GM23338 (cell line): Measurements from ENCODE around the gene RFK.

ENCODE experiments used
- CREB1 ChIP-seq: fragments of 250-450 bp; sonication (Bioruptor Pico); IDR thresholded peaks from 2 replicates; pipeline ENCODE4 v1.5.0; 2020; ENCODE audit warnings: low read depth, mild to moderate bottlenecking, moderate library complexity
- EZH2 ChIP-seq: fragments of 200-600 bp; sonication (generic); IDR thresholded peaks from one replicate; pipeline ENCODE4 v1.8.0; 2017; ENCODE audit warnings: antibody characterized with exemption, mild to moderate bottlenecking, low read depth; ENCODE audit not compliant: unreplicated experiment
- EZH2phosphoT487 ChIP-seq: fragments of 200-600 bp; sonication (generic); IDR thresholded peaks from one replicate; pipeline ENCODE4 v1.8.1; 2018; ENCODE audit warnings: antibody characterized with exemption; ENCODE audit not compliant: unreplicated experiment
- JUNB ChIP-seq: IDR thresholded peaks from one replicate; pipeline ENCODE4 v1.6.1; 2016; ENCODE audit warnings: antibody characterized with exemption; ENCODE audit not compliant: unreplicated experiment
- NANOG ChIP-seq: IDR thresholded peaks from 2 replicates; pipeline ENCODE4 v1.6.1; 2016; ENCODE audit warnings: antibody characterized with exemption, borderline replicate concordance
- POLR2AphosphoS5 ChIP-seq: IDR thresholded peaks from 2 replicates; pipeline ENCODE4 v1.6.1; 2016; ENCODE audit warnings: antibody characterized with exemption, low read depth
- STAT1 ChIP-seq: IDR thresholded peaks from one replicate; pipeline ENCODE4 v1.6.1; 2016; ENCODE audit warnings: antibody characterized with exemption; ENCODE audit not compliant: unreplicated experiment
- ZNF331 ChIP-seq: fragments of 250-450 bp; sonication (Bioruptor Pico); IDR thresholded peaks from 2 replicates; pipeline ENCODE4 v1.5.0; 2020; ENCODE audit warnings: low read depth, mild to moderate bottlenecking, moderate library complexity
- TF ChIP-seq, protein P1 (sequence below), 2 experiments: fragments of 200-600 bp in 1 of 2; sonication (generic) in 1 of 2; conservative IDR thresholded peaks; 2 replicates each; pipeline versions ENCODE4 v1.5.1 to v1.6.1; 2016 to 2017; ENCODE audit warnings: antibody characterized with exemption in 2 of 2, low read depth in 2 of 2, mild to moderate bottlenecking in 2 of 2, moderate library complexity in 1 of 2
- TF ChIP-seq, protein P2 (sequence below): IDR thresholded peaks from one replicate; pipeline ENCODE4 v1.6.1; 2018; ENCODE audit warnings: antibody characterized with exemption; ENCODE audit not compliant: unreplicated experiment
- TF ChIP-seq, protein P3 (sequence below): IDR thresholded peaks from 2 replicates; pipeline ENCODE4 v1.6.1; 2016; ENCODE audit warnings: antibody characterized with exemption

DNA sequence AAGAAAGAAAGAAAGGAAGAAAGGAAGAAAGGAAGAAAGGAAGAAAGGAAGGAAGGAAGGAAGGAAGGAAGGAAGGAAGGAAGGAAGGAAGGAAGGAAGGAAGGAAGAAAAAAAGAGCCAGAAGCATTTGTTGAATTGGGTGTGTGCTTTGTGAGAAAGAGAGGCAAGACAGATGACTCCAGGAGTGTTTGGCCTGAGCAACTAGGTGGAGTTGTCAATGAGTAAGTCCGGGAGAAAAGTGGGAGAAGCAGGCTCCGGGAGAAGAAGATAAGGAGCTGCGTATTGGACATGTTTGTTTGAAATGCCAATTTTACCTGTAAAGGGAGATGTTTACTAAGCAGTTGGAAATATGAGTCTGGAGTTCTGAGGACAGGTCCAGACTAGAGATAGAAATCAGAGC lies 49.7 kb upstream of the RFK start:
- TF ChIP-seq EZH2phosphoT487: no peak
- TF ChIP-seq, protein P1, sequence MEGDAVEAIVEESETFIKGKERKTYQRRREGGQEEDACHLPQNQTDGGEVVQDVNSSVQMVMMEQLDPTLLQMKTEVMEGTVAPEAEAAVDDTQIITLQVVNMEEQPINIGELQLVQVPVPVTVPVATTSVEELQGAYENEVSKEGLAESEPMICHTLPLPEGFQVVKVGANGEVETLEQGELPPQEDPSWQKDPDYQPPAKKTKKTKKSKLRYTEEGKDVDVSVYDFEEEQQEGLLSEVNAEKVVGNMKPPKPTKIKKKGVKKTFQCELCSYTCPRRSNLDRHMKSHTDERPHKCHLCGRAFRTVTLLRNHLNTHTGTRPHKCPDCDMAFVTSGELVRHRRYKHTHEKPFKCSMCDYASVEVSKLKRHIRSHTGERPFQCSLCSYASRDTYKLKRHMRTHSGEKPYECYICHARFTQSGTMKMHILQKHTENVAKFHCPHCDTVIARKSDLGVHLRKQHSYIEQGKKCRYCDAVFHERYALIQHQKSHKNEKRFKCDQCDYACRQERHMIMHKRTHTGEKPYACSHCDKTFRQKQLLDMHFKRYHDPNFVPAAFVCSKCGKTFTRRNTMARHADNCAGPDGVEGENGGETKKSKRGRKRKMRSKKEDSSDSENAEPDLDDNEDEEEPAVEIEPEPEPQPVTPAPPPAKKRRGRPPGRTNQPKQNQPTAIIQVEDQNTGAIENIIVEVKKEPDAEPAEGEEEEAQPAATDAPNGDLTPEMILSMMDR (conservative IDR thresholded peaks at IDR 0.05; ENCODE audit: low read depth in 2 of 2): no peak
- no peak for TF ChIP-seq POLR2AphosphoS5
- TF ChIP-seq, protein P2, sequence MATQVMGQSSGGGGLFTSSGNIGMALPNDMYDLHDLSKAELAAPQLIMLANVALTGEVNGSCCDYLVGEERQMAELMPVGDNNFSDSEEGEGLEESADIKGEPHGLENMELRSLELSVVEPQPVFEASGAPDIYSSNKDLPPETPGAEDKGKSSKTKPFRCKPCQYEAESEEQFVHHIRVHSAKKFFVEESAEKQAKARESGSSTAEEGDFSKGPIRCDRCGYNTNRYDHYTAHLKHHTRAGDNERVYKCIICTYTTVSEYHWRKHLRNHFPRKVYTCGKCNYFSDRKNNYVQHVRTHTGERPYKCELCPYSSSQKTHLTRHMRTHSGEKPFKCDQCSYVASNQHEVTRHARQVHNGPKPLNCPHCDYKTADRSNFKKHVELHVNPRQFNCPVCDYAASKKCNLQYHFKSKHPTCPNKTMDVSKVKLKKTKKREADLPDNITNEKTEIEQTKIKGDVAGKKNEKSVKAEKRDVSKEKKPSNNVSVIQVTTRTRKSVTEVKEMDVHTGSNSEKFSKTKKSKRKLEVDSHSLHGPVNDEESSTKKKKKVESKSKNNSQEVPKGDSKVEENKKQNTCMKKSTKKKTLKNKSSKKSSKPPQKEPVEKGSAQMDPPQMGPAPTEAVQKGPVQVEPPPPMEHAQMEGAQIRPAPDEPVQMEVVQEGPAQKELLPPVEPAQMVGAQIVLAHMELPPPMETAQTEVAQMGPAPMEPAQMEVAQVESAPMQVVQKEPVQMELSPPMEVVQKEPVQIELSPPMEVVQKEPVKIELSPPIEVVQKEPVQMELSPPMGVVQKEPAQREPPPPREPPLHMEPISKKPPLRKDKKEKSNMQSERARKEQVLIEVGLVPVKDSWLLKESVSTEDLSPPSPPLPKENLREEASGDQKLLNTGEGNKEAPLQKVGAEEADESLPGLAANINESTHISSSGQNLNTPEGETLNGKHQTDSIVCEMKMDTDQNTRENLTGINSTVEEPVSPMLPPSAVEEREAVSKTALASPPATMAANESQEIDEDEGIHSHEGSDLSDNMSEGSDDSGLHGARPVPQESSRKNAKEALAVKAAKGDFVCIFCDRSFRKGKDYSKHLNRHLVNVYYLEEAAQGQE: no peak
- no peak for TF ChIP-seq EZH2
- TF ChIP-seq CREB1 (CRISPR knock-in tag): no peak
- no peak for TF ChIP-seq STAT1
- TF ChIP-seq, protein P3, sequence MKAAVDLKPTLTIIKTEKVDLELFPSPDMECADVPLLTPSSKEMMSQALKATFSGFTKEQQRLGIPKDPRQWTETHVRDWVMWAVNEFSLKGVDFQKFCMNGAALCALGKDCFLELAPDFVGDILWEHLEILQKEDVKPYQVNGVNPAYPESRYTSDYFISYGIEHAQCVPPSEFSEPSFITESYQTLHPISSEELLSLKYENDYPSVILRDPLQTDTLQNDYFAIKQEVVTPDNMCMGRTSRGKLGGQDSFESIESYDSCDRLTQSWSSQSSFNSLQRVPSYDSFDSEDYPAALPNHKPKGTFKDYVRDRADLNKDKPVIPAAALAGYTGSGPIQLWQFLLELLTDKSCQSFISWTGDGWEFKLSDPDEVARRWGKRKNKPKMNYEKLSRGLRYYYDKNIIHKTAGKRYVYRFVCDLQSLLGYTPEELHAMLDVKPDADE: no peak
- no peak for TF ChIP-seq NANOG
- TF ChIP-seq JUNB: no peak
- TF ChIP-seq ZNF331 (CRISPR knock-in tag): no peak
